ENCODE results near the gene AP1M1. TPM values are rescaled to one million over a fixed set of nuclear protein-coding genes. Genes with fewer than 3 reads are reported as not detected.
A peak's percentile ranks its signal among the peaks of the same experiment; 100 is the strongest.

The AP1M1 gene
- total RNA-seq, 4 donors from 2014 or later = 39.3 to 64.6 (median 46.8) TPM

- intact Hi-C loops (cut with DNase I) = no loop called here
- Histone ChIP-seq H3K9me3 (no peaks in the 10 kb centered on the region), H3K27ac (peak overlapping the region; percentile 27 to 89 (median 82)), H3K36me3 (no peaks in the 10 kb centered on the region), H3K4me3 (no peak overlapping the region), H3K4me1 (peaks cover 4 to 33% (median 12%) of the 10 kb centered on the region in 3 donors), H3K27me3 (no peaks in the 10 kb centered on the region)
- TF ChIP-seq POLR2A (IDR thresholded peaks at IDR 0.05) = no peak
- no peak for TF ChIP-seq CTCF (IDR thresholded peaks at IDR 0.05)
- DNase-seq = no peak
- 71 to 88% methylated on average over 4 to 7 of the region's 8 CpGs for WGBS, 2 donors
These were observed 59.8 kb downstream of the AP1M1 start for GRCh38 chr19:16257509-16258002.

- 41 to 75% methylated on average over 6 to 7 of the region's 18 CpGs for WGBS, 2 donors
- peak; percentile 25 for DNase-seq
- intact Hi-C loops (cut with DNase I) = no loop called here
These were observed 60.8 kb downstream of the AP1M1 start for GRCh38 chr19:16258440-16258903.

GRCh38 chr19:16259385-16260159 lies 61.9 kb downstream of the AP1M1 start:
- Histone ChIP-seq H3K27me3 (no peaks in the 10 kb centered on the region), H3K36me3 (no peaks in the 10 kb centered on the region), H3K4me1 (peaks cover 4 to 24% (median 7%) of the 10 kb centered on the region in 3 donors), H3K9me3 (no peaks in the 10 kb centered on the region), H3K27ac (peak overlapping the region; percentile 59 to 89 (median 82)), H3K4me3 (no peak overlapping the region)
- DNase-seq = peak; percentile 31
- no peak for TF ChIP-seq POLR2A (IDR thresholded peaks at IDR 0.05)
- no peak for TF ChIP-seq CTCF (IDR thresholded peaks at IDR 0.05)
- WGBS, 2 donors = 62 to 73% methylated on average over 13 to 16 of the region's 22 CpGs
- intact Hi-C loops (cut with DNase I) = no loop called here

More at GRCh38 chr19:16258440-16258903, 60.8 kb downstream of the AP1M1 start:
- H3K27me3 ChIP-seq = no peaks in the 10 kb centered on the region
- peaks cover 4 to 29% (median 9%) of the 10 kb centered on the region in 3 donors for H3K4me1 ChIP-seq
- H3K4me3 ChIP-seq = peak overlapping the region in 1 of 4 donors; percentile 30
- peak overlapping the region; percentile 59 to 89 (median 82) for H3K27ac ChIP-seq
- no peaks in the 10 kb centered on the region for H3K9me3 ChIP-seq
- no peaks in the 10 kb centered on the region for H3K36me3 ChIP-seq
- TF ChIP-seq CTCF (IDR thresholded peaks at IDR 0.05) = no peak
- peak in 2 of 4 donors; percentile 61 to 70 for TF ChIP-seq POLR2A (IDR thresholded peaks at IDR 0.05)

GRCh38 chr19:16260160-16260811 lies 62.6 kb downstream of the AP1M1 start:
- peak overlapping the region; percentile 3 to 89 (median 82) for H3K27ac ChIP-seq

More at GRCh38 chr19:16260160-16260811, 62.6 kb downstream of the AP1M1 start:
- Histone ChIP-seq H3K27me3 (no peaks in the 10 kb centered on the region), H3K9me3 (no peaks in the 10 kb centered on the region), H3K4me3 (no peak overlapping the region), H3K36me3 (no peaks in the 10 kb centered on the region), H3K4me1 (peaks cover 4 to 24% (median 7%) of the 10 kb centered on the region in 3 donors)
- TF ChIP-seq CTCF (IDR thresholded peaks at IDR 0.05) = no peak
- no peak for DNase-seq
- intact Hi-C loops (cut with DNase I) = no loop called here
- 74% methylated on average over 4 of the region's 4 CpGs; no CpG with 5 or more reads in 1 of the 2 donors for WGBS, 2 donors
